Activated CD4-positive, alpha-beta T cell treated with anti-CD3 and anti-CD28 coated beads for 36 hours (primary cell): Measurements from ENCODE around the gene NSMF. TPM values are rescaled to one million over a fixed set of nuclear protein-coding genes. Genes with fewer than 3 reads are reported as not detected.
A peak's percentile ranks its signal among the peaks of the same experiment; 100 is the strongest.

ENCODE experiments used
- ATAC-seq: fragments of 200-7000 bp; cut with Tn5 transposase; one replicate; pipeline ENCODE4 v1.10.0; 2021; ENCODE audit warnings: mild to moderate bottlenecking, moderate library complexity
- CTCF ChIA-PET: fragments of 350-600 bp; sonication (Branson Sonifier 250); formaldehyde crosslinking; loops from one replicate; lab custom pipeline; 2021; ENCODE audit warnings: antibody characterized with exemption; lab: Charles Lee
- POLR2A ChIA-PET: fragments of 350-600 bp; sonication (Branson Sonifier 250); formaldehyde crosslinking; loops from one replicate; lab custom pipeline; 2021; ENCODE audit warnings: antibody characterized with exemption, inconsistent platforms; lab: Charles Lee
- DNase-seq: peaks from one replicate; pipeline ENCODE4 v3.0.0-alpha.2; 2020
- H3K27ac Mint-ChIP-seq: one replicate; pipeline ENCODE4 v1.8.0; 2021; ENCODE audit warnings: mixed read lengths
- H3K27me3 Mint-ChIP-seq: one replicate; pipeline ENCODE4 v1.8.0; 2021; ENCODE audit warnings: mixed read lengths
- H3K36me3 Mint-ChIP-seq: one replicate; pipeline ENCODE4 v1.8.0; 2021; ENCODE audit warnings: low read depth, mixed read lengths
- H3K4me1 Mint-ChIP-seq: one replicate; pipeline ENCODE4 v1.8.0; 2021; ENCODE audit warnings: mixed read lengths
- H3K4me3 Mint-ChIP-seq: one replicate; pipeline ENCODE4 v1.8.0; 2021; ENCODE audit warnings: mild to moderate bottlenecking, moderate library complexity, mixed read lengths
- H3K9me3 Mint-ChIP-seq: one replicate; pipeline ENCODE4 v1.8.0; 2021; ENCODE audit warnings: low read depth, mixed read lengths
- intact Hi-C, 2 experiments: fragments of 100-400 bp; cut with DNase I in 1 of 2; cut with micrococcal nuclease in 1 of 2; formaldehyde crosslinking; loops; one replicate each; pipeline versions ENCODE4 v1.14.2 to v1.15.1; 2022 to 2024; cut with DNase I, micrococcal nuclease
- total RNA-seq, 2 experiments: library from RNA; stranded (reverse); gene quantifications; one replicate each; pipeline ENCODE4 v1.2.3, GENCODE V29; 2021

NSMF gene
- total RNA-seq, 2 experiments from 2014 or later = 63.6 to 65.0 TPM

GRCh38 chr9:137430723-137431415 is 28.3 kb downstream of the NSMF start:
- POLR2A ChIA-PET = no interaction called here
- Mint-ChIP-seq H3K9me3 (no peaks in the 10 kb centered on the region), H3K4me3 (no peak overlapping the region), H3K4me1 (no peaks in the 10 kb centered on the region), H3K36me3 (no peaks in the 10 kb centered on the region), H3K27me3 (no peaks in the 10 kb centered on the region), H3K27ac (no peak overlapping the region)
- DNase-seq (no peak), ATAC-seq (no peak)
- intact Hi-C loops = no loop called here
- CTCF ChIA-PET = no interaction called here

- ChIA-PET CTCF (no interaction called here), POLR2A (no interaction called here)
- Mint-ChIP-seq H3K36me3 (no peaks in the 10 kb centered on the region), H3K27me3 (no peaks in the 10 kb centered on the region), H3K9me3 (no peaks in the 10 kb centered on the region), H3K4me1 (no peaks in the 10 kb centered on the region), H3K4me3 (no peak overlapping the region), H3K27ac (no peak overlapping the region)
- DNase-seq (no peak), ATAC-seq (no peak)
- intact Hi-C loops = loop anchor here in 1 of 2 experiments (10.0 kb wide), 1 partner anchor 545 kb away; the partner anchor contains the start of gene TRAF2
These were observed 29.0 kb downstream of the NSMF start for GRCh38 chr9:137429974-137430722.

GRCh38 chr9:137429546-137429890 is 29.6 kb downstream of the NSMF start:
- Mint-ChIP-seq H3K4me1 (no peaks in the 10 kb centered on the region), H3K4me3 (no peak overlapping the region), H3K36me3 (no peaks in the 10 kb centered on the region), H3K9me3 (no peaks in the 10 kb centered on the region), H3K27ac (no peak overlapping the region), H3K27me3 (no peaks in the 10 kb centered on the region)
- CTCF ChIA-PET = no interaction called here
- DNase-seq (no peak), ATAC-seq (no peak)
- intact Hi-C loops = loop anchor here in 1 of 2 experiments (10.0 kb wide), 1 partner anchor 545 kb away; the partner anchor contains the start of gene TRAF2
- POLR2A ChIA-PET = no interaction called here

GRCh38 chr9:137428841-137429545 is 30.1 kb downstream of the NSMF start:
- DNase-seq (no peak), ATAC-seq (no peak)
- ChIA-PET POLR2A (no interaction called here), CTCF (no interaction called here)
- Mint-ChIP-seq H3K4me3 (no peak overlapping the region), H3K27me3 (no peaks in the 10 kb centered on the region), H3K9me3 (no peaks in the 10 kb centered on the region), H3K4me1 (no peaks in the 10 kb centered on the region), H3K27ac (no peak overlapping the region), H3K36me3 (no peaks in the 10 kb centered on the region)
- intact Hi-C loops = loop anchor here in 1 of 2 experiments (10.0 kb wide), 1 partner anchor 544 kb away; the partner anchor contains the start of gene TRAF2

- H3K27me3 Mint-ChIP-seq = no peaks in the 10 kb centered on the region
- ChIA-PET CTCF (no interaction called here), POLR2A (no interaction called here)
- H3K36me3 Mint-ChIP-seq = no peaks in the 10 kb centered on the region
- H3K4me3 Mint-ChIP-seq = no peak overlapping the region
- no peaks in the 10 kb centered on the region for H3K4me1 Mint-ChIP-seq
- intact Hi-C loops = loop anchor here in 1 of 2 experiments (10.0 kb wide), 1 partner anchor 543 kb away; the partner anchor contains the start of gene TRAF2
- DNase-seq (no peak), ATAC-seq (no peak)
- H3K9me3 Mint-ChIP-seq = no peaks in the 10 kb centered on the region
- H3K27ac Mint-ChIP-seq = no peak overlapping the region
These were observed 30.9 kb downstream of the NSMF start for GRCh38 chr9:137428311-137428630.

GRCh38 chr9:137427454-137428310 is 31.5 kb downstream of the NSMF start:
- no peak for ATAC-seq
- CTCF ChIA-PET = interaction anchor here (0.8 to 0.9 kb wide), 2 partner anchors 16 to 245 kb away, joined by 3 to 5 read pairs; no protein-coding TSS in a partner anchor

GRCh38 chr9:137426018-137426681 is 33.0 kb downstream of the NSMF start:
- H3K27me3 Mint-ChIP-seq = no peaks in the 10 kb centered on the region
- H3K27ac Mint-ChIP-seq = no peak overlapping the region
- peaks cover 10% of the 10 kb centered on the region for H3K4me1 Mint-ChIP-seq
- no peaks in the 10 kb centered on the region for H3K9me3 Mint-ChIP-seq
- DNase-seq (no peak), ATAC-seq (no peak)
- H3K4me3 Mint-ChIP-seq = no peak overlapping the region
- POLR2A ChIA-PET = interaction anchor here (0.6 kb wide), 1 partner anchor 540 kb away, joined by 3 read pairs; the partner anchor contains the start of gene TRAF2
- H3K36me3 Mint-ChIP-seq = no peaks in the 10 kb centered on the region
- CTCF ChIA-PET = no interaction called here
- intact Hi-C loops = loop anchor here in 1 of 2 experiments (10.0 kb wide), 1 partner anchor 541 kb away; the partner anchor contains the start of gene TRAF2

More at GRCh38 chr9:137427454-137428310, 31.5 kb downstream of the NSMF start:
- DNase-seq = no peak
- no peaks in the 10 kb centered on the region for H3K27me3 Mint-ChIP-seq
- H3K4me1 Mint-ChIP-seq = no peaks in the 10 kb centered on the region
- H3K9me3 Mint-ChIP-seq = no peaks in the 10 kb centered on the region
- POLR2A ChIA-PET = no interaction called here
- H3K36me3 Mint-ChIP-seq = no peaks in the 10 kb centered on the region
- no peak overlapping the region for H3K27ac Mint-ChIP-seq
- H3K4me3 Mint-ChIP-seq = no peak overlapping the region
- intact Hi-C loops = loop anchor here in 1 of 2 experiments (10.0 kb wide), 1 partner anchor 543 kb away; the partner anchor contains the start of gene TRAF2

GRCh38 chr9:137423514-137424291 is 35.4 kb downstream of the NSMF start:
- peaks cover 12% of the 10 kb centered on the region for H3K4me1 Mint-ChIP-seq
- no peaks in the 10 kb centered on the region for H3K36me3 Mint-ChIP-seq
- H3K9me3 Mint-ChIP-seq = no peaks in the 10 kb centered on the region
- POLR2A ChIA-PET = no interaction called here
- DNase-seq (no peak), ATAC-seq (no peak)
- no peaks in the 10 kb centered on the region for H3K27me3 Mint-ChIP-seq
- CTCF ChIA-PET = interaction anchor here (0.8 to 1.0 kb wide), 4 partner anchors 13 to 169 kb away, joined by 3 to 5 read pairs (median 3); partner anchors contain the start of gene NSMF
- peak overlapping the region; percentile 54 for H3K4me3 Mint-ChIP-seq
- no peak overlapping the region for H3K27ac Mint-ChIP-seq
- intact Hi-C loops = loop anchor here (1.0 to 10.0 kb wide), 18 partner anchors 22 to 940 kb away; partner anchors contain the start of genes ARRDC1 (in 1 of the 2), MRPL41 (in 1 of the 2), NELFB (in 1 of the 2) and NRARP (in 1 of the 2)

- no peaks in the 10 kb centered on the region for H3K27me3 Mint-ChIP-seq
- CTCF ChIA-PET = interaction anchor here (0.6 to 1.0 kb wide), 6 partner anchors 36 to 567 kb away, joined by 3 to 5 read pairs (median 3); partner anchors contain the start of genes CLIC3 and NSMF
- intact Hi-C loops = loop anchor here (1.0 to 10.0 kb wide), 18 partner anchors 22 to 940 kb away; partner anchors contain the start of genes ARRDC1 (in 1 of the 2), MRPL41 (in 1 of the 2), NELFB (in 1 of the 2) and NRARP (in 1 of the 2)
- peak; percentile 98 for DNase-seq
- POLR2A ChIA-PET = no interaction called here
- peak within 1 kb of the TSS; percentile 82 for H3K4me3 Mint-ChIP-seq
- peak; percentile 95 for ATAC-seq
- no peaks in the 10 kb centered on the region for H3K9me3 Mint-ChIP-seq
- H3K36me3 Mint-ChIP-seq = no peaks in the 10 kb centered on the region
- peak within 1 kb of the TSS; percentile 66 for H3K27ac Mint-ChIP-seq
- H3K4me1 Mint-ChIP-seq = peaks cover 12% of the 10 kb centered on the region
These were observed 36.3 kb downstream of the NSMF start, which contains the start of the genes EXD3 and NOXA1 for GRCh38 chr9:137422604-137423513. EXD3 (minus strand) TSS chr9:137423162; CDS start chr9:137395357, 27,805 bp downstream. NOXA1 (plus strand) TSS chr9:137423393; CDS start chr9:137423530, 137 bp downstream.
